CD4-positive, alpha-beta T cell treated with Interleukin-10 for 1 hour (primary cell): ENCODE results near the gene CPSF3.
"Not testable (repeated sequence)": the region's sequence is repeated elsewhere in the genome, so short reads cannot be mapped to it uniquely, and the experiment has no call there.

Experiments used
- DNase-seq: peaks from one replicate; pipeline ENCODE4 v3.0.0-alpha.2; 2020

The CPSF3 gene

DNA sequence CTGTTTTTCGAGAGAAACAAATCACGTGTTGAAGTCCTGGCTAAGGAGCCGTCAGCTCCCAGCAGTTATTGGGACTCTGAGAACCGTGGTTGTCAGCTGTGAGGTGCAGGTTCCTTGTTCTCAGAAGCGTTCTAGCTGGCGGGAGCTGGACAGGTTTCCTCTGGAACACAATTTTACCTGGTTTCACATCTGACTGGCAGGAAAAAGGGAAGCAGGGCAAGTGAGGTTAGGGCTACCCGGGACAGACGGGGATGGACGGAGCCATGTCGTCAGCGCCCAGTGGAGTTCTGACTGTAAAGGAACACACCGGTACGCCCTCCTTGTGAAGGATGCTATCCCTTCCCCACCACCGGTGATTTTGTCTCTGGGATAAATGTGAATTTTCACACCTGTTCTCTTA is 26.3 kb upstream of the CPSF3 start:
- no peak for DNase-seq

DNA sequence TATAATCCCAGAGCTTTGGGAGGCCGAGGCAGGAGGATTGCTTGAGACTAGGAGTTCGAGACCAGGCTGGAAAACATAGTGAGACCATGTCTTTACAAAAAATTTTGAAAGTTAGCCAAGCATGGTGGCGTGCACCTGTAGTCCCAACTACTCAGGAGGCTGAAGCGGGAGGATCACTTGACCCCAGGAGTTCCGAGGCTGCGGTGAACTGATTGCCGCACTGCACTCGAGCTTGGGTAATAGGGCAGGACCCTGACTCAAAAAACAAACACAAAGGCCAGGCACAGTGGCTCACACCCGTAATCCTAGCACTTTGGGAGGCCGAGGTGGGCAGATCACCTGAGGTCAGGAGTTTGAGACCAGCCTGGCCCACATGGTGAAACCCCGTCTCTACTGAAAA is 25.2 kb upstream of the CPSF3 start:
- not testable (repeated sequence) for DNase-seq

DNA sequence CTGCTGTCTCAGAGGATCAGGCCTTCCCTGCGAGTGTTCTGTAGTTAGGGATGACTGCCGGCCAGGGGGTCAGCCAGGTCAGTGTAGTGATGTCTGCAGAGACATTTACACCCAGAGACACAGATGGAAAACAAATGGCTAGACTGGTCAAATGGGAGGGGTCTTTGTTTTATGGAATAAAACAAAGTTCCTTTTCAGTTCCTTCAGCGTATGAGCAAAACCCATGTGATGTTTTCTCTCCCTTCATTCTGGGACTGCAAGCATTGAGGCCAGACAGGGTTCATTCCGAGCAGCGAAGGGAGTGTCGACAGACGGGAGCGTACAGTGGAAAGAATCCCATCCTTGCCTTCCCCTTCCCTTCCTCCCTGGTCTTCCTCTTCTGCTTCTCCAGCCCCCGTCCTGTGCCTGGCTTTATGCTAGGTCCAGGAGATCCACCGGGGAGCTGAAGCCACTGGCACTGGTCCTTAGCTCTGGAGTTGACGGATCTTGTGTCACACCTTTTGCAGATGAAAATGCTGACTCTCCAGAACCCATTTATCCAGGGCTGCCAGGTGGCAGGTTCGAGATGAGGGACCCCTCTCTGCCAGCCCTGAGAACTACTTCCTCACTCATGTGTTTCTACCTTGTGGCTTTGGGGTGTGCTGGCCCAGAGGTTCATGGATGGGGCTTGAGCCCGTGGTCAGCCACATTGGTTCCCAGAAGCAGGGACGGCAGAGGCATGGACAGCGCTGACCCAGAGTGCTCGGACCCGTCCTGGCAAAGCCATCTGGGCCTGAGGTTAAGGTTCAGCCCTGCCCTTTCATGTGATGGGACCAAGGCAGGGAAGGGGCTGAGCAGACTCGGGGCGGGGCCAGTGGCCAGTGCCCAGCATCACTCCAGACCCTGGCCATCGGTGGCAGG is 24.3 kb upstream of the CPSF3 start:
- no peak for DNase-seq

DNA sequence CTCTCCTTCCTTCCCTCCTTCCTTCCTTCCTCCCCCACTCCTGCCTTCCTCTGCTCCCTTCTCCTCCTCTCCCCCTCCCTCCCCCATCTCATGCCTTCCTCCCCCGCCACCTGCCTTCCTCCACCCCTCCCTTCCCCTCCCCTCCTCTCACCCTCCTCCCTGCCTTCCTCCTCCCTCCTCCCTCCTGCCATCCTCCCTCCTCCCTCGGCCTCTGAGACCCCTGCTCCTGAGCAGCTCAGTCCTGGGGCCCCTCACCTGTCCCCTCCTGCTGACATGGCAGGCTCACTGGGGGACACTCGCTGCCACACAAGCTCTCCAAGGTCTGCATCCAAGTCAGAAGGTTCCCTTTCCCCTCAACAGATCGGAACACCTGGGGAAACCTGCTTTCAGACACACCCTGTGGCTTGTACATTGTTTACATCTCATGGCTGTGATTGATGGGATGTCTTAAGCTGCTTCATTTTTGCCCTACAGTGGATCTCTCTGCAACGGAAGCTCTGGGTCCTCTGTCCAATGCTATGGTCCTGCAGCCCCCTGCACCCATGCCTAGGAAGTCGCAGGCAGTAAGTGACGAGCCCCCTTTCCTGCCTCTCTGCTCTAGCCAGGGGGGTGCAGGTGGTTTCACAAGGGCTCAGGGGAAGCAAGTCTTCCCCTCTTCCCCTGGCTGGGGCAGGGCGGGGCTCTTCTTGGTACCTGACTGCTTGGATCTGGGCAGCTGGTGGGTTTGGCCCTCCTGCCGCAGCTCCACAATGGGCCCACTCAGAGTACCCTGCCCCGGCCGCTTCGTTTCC is 23.0 kb upstream of the CPSF3 start:
- DNase-seq = no peak

DNA sequence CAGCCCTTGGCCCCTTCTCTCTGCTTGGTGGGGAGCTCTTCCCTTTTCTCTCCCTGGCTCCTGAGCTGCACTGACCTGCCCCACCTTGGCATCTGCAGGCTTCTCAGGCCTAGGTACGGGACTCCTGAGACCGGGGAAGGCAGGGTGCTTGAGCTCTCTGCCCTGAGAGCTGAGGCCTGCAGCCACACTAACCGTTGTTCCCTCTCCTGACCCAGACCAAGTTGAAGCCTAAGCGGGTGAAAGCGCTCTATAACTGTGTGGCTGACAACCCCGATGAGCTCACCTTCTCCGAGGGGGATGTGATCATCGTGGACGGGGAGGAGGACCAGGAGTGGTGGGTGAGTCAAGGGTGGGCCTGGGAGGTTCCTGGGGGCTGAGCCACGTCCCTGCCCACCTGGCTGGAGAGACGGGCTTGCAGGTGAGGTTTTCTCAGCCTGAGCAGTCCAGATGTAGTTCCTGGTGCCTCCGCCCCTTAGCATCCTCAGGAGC is 22.4 kb upstream of the CPSF3 start:
- DNase-seq = no peak

DNA sequence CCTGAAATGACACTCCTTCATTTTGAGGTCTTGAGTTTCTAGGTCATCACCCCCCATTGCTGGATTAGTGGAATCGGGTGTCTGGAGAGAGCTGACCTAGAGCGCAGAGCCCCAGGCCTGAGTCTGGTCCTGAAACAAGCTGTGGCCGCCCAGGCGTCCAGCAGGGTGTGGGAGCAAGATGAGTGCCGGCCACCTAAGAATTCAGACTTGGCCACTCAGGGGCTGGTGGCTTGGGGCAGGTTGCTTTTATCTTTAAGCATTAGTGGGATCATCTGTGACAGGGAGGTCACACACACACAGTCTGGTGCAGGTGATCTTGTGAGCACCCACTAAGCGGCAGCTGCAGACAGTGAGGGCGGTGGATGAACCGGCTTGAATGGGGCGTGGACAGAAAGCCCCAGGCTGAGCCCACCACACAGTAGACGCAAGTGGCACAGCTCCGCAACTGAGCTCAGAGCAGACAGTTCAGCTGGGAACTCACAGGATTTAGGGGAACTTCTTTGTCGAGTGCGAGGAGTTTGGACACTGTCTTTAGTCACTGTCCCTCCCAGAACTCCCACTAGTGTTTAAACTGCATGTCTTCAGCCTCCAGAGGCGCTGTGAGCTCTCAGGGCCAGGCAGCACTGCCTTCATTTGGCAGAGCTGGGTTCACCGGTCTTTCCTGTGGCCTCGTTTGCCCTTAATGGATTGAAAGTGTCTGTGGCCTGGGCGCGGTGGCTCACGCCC is 21.6 kb upstream of the CPSF3 start:
- no peak for DNase-seq

DNA sequence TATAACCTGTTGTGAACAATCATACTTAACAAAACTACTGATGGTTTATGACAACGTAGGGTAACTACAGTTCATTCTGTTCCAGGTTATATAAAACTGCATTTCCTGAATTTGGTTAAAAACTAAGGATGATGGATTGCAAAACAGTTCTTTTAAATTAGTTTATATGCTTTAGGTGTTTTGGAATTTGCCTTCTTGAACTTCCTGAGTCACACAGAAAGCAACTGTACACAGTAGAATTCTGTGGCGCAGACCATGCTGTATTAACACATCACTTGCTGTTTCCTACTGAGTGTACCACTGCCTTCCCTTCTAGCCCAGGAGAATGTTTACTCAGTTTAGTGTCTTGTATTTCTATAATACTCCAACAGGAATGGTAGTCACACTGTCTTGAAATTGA is 19.5 kb upstream of the CPSF3 start:
- no peak for DNase-seq

DNA sequence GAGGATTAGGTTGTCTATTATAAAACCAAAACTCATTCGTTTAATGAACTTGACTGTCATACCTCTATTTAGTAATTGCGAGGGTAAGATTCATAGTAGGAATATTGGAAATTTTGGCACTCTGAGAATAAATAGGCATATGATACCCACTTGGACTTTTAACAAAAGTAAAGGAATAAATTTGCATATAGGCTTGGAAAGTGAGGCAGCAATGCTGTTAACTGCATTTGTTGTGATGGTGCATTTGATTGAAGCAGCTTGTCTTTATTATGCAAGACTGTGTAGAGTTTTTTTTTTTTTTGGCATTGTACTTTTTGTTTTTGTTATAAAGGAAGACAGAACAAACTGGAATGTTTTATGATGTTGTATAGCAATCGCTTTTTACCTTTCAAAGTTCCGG is 19.0 kb upstream of the CPSF3 start:
- DNase-seq = no peak

DNA sequence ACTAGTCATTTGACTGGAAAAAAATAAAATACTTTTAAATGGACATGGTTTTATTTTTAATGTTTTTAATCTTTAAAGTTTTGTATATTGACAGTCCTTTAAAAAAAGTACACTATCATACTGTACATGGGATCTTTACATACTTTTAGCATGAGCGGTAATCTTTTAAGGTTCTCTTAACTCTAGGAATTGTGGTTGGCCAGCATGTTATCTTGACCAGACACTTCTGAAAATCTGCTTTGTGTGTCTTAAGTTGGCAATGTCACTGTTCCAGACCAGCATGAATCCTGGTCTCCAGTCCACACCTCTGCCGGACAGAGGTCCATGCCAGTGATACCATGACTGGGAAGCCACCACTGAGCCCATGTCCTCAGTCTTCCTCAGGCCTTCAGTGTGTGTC is 17.8 kb upstream of the CPSF3 start:
- DNase-seq = no peak

DNA sequence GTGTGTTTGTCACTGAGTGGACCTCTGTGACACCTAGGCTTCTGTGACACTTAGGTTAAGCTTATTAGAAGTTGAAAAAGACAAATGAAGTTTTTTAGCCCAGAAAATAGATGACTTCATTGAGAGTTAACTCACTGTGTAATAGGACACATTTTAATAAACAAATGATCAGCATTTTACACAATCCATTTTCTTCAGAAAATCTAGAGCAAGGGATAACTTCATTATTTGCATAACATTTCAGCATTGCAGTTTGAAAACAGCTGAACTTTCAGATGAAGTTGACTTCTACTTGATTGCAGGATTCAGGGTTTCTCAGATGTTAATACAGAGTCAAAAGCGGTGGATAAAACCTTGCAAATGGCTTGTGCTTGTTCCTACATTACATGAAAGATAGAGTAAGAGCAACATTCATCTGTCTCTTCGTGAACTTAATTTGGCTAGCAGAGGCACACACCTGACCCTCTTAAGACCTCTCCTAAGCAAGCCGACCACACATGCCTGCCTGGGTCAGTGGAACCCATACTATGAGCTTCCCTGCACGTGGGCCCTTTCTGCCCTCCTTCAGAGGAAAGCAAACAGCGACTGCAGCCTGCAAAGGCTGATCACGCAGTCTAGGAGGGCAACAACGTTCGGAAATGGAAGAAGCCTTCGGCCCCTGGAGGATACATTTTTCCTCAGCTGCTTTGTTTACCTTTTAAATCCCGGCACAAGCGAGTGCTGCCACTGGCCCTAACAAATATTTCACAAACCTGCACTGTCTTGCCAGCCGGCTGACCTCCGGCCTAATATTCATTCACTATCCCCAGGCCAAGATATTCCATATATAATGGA is 16.7 kb upstream of the CPSF3 start:
- DNase-seq = no peak

DNA sequence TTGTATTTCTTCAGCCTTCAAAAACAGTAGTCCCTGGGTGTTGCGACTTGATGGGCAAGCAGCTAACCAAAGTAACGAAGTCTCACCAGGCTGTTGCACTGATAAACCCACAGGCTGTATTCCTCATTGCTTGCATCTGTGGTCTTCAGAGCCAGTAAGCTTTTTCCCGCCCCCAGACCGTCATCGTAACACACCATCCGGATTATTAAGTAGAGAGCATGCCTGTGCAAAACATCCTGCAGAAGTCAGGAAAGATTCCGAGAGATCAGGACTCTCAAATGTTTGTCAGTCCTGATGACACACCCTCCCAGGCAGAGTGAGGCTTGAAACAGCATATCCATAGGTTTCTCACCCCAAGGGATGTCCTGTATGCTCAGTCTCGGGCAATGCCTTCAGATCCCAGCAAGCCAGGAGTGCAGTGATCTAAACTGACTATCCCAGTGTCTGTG is 16.1 kb upstream of the CPSF3 start:
- DNase-seq = no peak

DNA sequence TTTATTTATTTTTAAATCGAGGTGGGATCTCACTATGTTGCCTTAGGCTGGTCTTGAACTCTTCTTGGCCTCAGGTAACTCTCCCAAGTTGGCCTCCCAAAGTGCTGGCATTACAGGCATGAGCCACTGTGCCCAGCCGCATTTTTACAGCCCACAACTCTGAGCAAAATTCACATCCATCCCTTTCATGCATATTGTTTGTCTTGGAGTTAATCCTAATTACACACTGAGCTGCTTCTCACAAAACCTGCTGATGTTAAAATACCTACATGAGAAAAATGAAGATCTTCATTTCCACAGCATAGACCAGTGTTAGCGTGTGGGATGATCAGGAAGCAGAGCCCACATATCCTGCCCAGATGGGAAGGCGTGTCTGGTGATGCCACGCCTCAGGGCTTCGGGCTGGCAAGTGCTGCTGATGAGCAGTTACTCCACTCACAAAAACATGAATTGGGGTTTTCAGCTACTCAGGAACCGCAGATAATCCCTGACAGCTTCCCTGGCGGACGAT is 14.8 kb upstream of the CPSF3 start:
- DNase-seq = no peak

DNA sequence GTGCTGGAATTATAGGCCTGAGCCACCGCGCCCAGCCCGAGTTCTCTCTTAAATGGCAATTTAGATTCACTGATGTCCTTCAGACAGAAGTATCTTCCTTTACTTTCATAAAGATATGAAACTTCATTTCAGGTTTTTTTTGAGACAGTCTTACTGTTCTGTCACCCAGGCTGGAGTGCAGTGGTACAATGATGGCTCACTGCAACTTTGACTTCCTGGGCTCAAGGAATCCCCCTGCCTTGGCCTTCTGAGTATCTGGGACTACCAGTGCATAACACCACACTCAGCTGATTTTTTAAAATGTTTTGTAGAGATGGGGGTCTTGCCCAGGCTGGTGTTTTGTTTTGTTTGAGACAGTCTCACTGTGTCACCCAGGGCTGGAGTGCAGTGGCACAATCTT is 13.3 kb upstream of the CPSF3 start:
- no peak for DNase-seq

DNA sequence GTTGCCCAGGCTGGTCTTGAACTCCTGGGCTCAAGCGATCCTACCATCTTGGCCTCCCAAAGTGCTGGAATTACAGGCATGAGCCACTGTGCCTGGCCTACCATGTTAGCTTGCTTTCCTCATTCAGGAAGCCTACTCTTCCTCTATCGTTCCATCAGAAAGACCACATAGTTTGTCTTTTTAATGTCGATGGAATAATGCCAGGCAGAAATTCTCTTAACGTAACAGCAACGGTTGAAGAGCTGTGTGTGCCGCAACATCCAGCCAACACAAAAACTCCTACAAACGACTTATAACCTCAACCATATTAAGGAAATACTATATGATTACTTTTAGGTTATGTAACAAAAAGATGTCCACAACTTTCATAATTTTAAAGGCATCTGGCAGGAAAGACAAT is 10.7 kb upstream of the CPSF3 start:
- DNase-seq = no peak

DNA sequence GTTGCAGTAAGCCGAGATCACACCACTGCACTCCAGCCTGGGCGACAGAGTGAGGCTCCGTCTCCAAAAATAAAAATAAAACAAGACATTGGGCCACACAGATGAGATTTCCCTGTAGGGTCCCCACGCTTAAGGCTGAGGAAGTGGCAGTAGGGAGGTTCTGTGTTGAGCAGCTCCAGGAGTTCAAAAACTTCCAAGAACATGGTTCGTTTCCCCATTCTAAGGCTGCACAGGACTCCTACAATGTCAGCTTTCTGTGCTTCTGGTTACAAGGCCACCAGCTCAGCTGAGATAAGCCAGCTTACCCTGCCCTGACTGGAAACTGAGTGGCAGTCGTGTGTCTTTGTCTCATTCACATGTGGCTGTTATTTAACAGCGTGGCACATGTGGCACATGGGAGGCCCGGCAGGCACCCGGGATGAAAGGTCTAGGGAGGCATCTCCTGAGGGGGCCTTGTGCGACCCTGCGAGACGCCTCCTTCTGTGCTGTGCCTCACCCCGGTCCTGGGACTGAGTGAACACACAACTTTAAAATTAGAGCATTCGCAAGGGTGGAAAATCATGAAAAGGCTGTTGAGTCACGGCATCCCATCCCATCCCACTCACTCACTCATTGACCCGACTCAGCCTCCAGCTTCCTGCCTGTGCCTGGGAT is 7.8 kb upstream of the CPSF3 start:
- DNase-seq = no peak

DNA sequence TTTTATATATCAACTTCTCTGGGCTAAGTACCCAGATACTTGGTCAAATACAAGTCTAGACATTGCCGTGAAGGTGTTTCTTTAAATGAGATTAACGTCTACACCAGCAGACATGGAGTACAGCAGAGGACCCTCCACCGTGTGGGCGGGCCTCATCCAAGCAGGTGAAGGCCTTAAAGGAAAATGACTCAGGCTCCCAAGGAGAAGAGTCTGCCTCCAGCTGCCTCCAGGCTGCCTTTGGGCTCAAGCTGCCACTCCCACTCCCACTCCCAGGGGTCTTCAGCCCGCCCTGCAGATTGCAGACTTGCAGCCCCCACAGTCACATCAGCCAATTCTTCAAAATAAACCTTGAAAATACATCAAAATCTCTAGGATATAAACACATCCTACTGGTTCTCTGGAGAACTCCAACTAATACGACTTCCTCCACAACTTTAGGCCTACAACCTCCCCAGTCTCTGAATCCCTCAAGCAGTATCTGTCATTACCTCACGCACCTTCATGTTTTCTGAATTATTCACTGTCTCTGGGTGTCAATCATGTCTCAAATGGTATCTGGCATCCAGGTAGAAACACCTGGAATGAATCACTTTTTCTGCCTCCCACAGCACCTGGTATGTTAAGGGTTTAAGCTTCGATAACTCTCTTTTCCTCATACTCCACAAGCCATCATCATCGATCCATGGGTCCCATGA is 7.0 kb upstream of the CPSF3 start:
- DNase-seq = no peak

DNA sequence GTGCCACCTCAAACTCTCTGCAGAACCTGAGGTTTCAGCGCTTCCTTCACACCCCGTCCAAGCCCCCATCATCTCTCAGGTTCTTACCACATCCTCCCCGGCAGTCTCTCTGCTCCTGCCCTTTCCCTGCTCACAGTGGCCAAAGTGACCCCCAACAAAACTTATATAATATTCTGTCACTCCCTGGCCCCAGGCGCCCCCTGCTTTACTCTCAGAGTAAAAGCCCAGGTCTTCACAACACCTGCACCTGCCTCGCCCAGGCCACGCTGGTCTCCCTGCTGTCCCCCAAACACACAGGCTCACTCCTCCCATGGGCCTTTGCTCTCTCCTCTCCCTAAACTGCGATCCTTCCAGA is 6.5 kb upstream of the CPSF3 start:
- DNase-seq = no peak

DNA sequence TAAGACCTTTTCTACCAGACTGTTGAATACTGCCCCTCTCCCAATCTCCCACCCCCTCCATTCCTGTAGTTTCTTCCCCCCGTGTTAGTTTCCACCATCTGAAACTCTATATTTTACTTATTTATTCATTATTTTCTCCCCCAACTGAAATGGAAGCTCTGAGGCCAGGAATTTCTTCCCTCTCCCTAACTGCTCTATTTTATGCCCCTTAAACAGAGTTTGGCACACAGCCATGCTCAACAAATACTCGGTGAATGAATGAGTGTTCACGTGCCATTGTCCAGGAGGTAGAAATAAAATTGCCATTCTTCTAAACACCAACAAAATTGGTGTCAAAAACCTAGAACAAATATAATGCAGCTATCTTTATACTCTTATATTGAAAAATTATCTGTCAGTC is 5.7 kb upstream of the CPSF3 start:
- DNase-seq = no peak

DNA sequence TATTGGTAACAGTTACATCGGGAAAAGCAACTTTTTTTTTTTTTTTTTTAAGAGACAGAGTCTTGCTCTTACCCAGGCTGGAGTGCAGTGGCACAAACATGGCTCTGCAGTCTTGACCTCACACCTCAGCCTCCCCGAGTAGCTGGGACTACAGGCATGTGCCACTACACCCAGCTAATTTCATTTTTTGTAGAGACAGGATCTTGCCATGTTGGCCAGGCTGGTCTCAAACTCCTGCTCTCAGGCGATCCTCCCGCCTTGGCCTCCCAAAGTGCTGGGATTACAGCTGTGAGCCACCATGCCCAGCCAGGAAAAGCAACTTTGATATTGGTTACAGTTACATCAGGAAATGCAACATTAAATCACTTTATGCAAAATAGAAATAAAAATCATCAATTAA is 4.7 kb upstream of the CPSF3 start:
- no peak for DNase-seq

DNA sequence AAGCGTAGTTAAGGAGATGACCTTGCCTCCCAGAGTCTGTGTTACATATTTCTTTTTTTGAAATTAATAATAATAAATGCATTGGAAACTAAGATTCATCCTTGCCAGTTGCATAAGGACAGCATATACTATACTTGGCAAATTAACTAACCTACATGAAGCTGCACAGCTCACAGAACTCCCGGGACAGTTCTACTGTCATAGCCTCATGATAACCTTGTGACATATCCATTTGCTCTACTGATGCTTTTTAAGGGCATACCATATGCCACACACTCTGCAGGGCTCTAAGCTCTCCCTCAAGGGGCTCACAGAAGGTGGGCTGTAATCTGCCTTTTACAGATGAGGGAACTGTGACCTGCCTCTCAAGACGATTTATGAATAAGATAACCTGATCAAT is 3.9 kb upstream of the CPSF3 start:
- DNase-seq = no peak

DNA sequence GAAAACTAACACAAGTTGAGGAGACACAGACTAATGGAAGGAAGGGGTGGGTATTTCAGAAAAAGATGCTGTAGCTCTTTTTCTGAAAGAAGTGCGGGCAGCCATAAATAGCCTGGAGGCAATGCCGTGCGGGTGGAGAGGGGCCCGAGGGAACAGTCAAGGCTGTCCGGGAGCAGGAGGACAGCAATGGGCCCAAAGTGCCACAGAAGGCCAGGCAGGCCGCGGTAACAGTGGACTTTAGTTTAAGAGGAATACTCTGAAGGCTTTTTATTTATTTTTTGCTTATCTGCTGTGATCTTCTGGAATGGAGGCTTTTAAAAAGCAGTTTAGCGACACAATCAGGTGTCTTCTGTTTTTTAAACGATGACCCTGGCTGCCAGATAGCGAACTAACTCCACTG is 3.0 kb upstream of the CPSF3 start:
- DNase-seq = no peak
